ENCODE measurements around the gene CREB3L2.

DNA sequence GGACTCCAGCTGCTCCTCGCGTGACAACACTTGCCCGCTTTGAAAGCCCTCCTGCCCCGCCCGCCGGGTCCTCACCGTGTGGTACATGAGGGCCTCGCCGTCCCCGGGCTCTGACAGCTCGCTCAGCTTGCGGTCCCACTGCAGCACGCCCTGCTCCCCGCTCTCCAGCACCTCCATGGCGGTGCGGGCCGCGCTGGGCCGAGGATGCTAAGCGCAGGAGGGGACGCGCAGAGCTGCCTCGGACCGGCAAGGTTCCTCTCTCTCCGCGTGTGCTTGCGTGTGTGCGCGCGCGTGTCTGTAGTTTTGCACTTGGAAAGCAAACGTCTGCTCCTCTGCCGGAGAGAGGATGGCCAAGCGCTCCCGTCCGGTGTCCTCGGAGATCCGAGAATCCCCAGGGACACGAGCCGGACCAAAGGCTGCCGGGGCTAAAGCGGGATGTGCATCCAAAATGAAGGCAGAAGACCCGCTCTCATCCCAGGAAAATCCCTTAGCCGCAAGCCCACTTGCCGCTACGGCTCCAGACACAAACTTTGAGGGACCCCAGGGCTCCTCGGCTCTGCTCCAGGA lies at the start of gene CREB3L2:
- TF ChIP-seq CTCF (IDR thresholded peaks at IDR 0.05) = no peak
- no peak for TF ChIP-seq EZH2 (IDR thresholded peaks at IDR 0.05; ENCODE audit: borderline replicate concordance, insufficient read depth, low read depth, low read length, poor library complexity, severe bottlenecking)

Measured in B cell (primary cell).